Stimulated activated CD8-positive, alpha-beta memory T cell treated with anti-CD3 and anti-CD28 coated beads, Interleukin-12 subunit alpha, Interleukin-12 subunit beta, amount 100 ng/mL, for 4 hours (primary cell): ENCODE results near the gene MAJIN.
A peak's percentile ranks its signal among the peaks of the same experiment; 100 is the strongest.

ENCODE experiments used
- DNase-seq: peaks from one replicate; pipeline ENCODE4 v3.0.0-alpha.2; 2020; ENCODE audit warnings: low read depth

The MAJIN gene

DNA sequence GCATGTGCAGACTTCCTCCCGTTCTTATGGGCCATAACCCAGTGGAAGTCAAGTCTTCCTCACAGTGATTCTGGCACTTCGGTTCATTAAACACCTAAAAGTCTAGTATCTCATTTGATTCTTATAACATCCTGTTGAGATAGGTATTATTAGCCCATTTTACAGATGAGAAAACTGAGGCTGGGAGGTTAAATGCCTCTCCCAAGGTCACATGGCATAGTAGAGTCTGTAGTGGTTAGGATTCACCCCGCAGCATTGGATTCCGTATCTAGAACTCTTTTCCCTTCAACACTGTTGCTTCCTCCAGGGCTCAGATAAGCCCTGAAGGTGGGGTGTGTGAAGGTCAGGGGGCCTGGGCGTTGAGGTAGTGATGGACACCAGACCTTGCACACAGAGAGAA lies 39.6 kb downstream of the MAJIN start:
- DNase-seq: no peak

DNA sequence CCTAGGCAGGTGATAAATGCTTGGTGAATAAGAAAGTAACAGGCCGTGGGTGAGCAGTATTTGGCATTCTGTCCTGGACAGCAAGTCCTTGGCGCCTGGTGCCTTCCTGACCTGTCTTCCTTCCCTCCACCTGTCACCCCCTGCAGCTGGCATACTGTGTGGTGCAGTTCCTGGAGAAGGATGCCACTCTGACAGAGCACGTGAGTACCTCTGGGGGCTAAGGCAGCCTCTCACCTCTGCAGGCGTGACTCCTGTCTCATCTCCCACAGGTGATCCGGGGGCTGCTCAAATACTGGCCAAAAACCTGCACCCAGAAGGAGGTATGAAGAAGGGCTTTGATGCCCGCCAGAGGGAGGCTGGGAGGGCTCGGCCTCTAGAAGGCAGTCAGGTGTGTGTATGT lies 40.6 kb downstream of the MAJIN start:
- DNase-seq: no peak

DNA sequence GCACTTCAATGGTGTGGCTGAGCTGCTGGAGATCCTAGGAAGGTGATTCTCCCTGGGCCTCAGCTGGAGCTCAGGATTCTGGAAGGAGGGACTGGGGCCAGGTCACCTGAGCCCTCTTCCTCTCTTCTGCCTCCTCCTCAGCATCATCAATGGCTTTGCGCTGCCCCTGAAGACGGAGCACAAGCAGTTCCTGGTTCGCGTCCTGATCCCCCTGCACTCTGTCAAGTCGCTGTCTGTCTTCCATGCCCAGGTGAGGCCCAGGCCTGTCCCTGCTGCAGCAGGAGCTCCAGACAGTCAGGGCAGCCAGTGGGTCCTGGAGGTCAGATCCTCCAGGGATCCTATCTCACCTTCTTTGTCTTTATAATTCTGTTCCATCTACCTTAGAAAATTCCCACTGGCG lies 41.6 kb downstream of the MAJIN start:
- DNase-seq: no peak

DNA sequence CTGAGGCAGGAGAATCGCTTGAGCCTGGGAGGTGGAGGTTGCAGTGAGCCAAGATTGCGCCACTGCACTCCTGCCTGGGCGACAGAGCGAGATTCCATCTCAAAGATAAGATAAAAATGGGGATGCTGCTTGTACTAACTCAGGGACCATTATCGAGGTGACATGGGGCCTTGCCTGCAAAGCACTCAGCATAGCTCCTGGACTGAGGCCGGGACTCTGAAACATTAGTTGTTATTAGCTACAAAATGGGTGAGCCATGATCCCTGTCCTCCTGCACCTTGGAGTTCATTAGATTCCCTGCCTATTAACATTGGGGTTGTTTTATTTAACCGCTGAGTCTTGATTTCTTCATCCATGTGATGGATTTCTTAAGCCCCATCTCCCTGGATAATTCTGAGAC lies 42.3 kb downstream of the MAJIN start:
- no peak for DNase-seq

DNA sequence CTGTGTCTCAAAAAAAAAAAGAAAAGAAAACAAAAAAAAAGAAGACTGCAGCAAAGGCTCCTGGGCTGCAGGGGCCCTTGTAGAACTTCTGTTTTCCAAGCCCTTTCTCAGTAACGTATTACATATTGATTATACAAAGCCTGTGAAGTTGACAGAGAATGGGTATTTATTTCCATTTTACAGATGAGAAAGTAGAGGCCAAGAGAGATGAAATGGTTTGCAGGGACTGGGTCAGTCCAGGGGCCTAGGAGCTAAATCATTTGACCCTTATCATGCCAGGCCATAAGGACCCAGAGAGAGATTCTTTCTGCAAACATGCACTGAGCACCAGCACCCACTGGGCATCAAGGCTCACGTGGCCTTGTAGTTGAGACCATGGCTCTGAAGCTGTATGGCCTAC lies 43.0 kb downstream of the MAJIN start:
- DNase-seq: no peak

DNA sequence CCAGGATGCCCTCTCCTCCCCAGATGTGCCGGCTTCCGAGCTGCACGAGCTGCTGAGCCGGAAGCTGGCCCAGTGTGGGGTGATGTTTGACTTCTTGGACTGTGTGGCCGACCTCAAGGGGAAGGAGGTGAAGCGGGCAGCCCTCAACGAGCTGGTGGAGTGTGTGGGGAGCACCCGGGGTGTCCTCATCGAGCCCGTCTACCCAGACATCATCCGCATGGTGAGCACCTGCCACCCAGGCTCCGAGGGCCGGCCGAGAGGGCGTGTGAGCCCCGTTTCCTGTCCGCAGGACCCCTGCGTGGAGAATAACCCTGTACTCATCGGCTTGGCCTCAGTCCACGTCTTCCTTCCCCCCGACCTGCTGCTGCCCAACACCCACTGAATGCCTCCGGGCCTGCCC lies 45.2 kb downstream of the MAJIN start:
- DNase-seq: no peak

DNA sequence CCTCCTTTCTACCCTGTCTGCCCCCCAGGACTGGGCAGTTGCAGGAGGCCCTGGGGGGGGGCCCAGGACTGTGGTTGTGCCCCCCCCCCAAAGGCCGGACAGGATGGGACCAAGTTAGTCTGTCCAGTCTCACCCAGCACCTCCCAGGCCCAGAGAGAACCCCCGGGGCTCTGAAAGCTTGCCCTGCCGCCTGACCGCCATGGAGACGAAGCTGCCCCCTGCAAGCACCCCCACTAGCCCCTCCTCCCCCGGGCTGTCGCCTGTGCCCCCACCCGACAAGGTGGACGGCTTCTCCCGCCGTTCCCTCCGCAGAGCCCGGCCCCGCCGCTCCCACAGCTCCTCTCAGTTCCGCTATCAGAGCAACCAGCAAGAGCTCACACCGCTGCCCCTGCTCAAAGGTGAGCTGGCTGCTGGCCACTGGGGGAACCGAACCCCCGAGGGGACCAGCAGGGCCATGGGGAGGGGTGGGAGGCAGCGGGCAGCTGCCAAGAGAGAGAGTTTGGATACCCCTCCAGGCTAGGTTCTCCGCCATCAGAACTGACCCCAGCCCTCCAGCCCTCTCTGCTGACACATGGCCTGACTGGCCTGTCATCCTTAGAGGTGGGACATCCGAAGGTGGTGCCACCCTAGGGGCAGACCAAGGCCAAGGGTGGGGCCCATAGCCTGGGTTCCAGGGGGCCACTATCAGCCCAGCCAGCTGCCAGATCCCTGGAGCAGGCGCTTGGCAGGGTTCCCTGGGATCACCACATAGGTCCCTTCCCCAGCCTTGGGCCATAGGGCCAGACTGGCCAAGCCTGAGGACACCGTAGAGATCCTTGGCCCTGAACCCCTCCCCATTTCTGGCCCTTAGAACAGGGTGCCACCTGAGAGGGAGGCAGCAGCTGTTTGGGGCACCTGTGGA lies 46.1 kb downstream of the MAJIN start:
- no peak for DNase-seq

DNA sequence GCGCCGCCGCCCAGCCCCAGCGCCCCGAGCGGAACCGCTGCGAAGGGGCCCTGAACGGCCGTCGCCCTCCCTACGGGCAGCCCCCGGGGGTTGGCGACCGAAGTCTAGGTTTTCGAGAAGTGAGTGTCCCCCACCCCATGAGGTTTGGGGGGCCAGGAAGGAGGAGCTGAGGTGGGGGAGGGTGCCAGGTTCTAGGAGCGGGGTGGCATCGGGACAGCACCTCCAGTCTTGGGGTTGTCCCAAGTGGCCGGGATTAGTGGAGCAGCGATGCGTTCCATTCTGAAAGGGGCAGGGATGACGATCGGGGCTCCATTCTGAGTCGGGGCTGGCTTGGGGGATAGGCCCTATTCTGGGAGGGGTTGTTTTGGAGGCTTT lies 47.0 kb downstream of the MAJIN start:
- no peak for DNase-seq

DNA sequence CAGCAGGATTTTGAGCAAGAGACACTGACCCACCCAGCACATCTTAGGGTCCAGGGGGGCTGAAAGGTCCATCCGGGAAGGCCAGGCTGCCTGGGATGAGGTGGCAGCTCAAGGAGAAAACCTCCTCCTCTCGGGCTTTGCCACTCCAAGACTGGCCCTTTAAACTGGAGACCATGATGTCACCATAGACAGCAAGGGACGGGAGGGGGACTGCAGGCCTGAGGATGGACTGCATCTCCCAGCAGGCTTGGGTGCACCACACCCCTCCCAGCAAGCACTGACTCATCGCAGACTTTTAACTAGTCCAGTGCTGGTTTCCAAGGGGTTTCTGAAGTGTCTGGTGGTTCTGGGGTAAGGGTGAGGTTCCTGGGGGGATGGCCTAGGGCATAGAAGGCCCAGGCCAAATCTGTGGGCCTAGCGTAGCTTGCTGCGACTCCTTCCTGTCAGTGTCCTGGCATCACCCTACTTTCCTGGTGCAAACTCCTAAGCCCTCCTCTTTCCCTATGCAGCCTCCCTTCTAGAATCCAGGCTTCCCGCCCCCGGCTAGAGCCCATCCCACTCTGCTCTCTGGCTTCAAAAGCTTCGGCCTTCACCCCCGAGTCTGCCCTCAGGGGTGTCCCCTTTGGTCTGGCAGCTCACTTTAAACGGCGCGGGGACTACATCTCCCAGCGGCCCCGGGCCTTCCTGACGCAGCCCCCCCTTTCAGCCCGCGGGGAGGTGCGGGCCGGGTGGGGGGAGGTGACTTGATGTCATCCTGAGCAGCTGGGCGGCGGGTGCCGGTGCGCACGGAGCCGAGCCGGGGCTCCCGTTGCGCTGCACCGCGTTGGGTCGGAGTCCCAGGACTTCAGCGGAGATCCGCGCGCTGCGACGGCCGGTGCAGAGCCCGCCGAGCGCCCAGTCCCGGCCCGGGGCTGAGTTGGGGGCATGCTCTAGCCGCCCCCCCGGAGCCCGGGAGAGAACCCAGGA lies 47.7 kb downstream of the MAJIN start, which contains the start of gene PPP2R5B:
PPP2R5B (plus strand) TSS at position 746 of the 966 bp plus-strand sequence. CDS start 1,046 bp downstream, outside the sequence.
- peak; percentile 88 for DNase-seq

DNA sequence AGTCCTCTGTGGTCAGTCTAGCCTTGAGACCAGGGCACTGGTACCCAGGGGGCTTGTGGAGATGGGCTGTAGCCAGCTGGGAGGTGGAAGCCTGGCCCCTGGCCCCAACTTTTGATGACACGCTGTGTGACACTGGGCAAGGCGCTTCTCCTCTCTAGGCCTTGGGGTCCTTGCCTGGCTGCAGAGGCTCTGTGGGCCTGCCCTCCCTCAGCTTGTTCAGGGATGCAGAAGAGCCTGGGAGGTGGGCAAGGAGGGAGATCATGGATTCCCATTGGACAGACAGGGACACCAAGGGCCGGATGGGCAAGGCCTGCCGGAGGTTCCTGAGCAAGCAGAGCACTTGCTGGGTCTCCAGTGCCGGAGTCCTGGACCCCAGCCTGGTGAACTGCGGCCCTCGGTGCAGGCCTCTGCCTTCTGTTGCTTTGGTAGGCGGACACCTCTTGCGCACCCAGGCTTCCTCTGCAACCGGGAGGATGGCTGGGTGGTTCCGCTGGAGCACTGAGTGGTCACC lies 48.7 kb downstream of the MAJIN start:
- DNase-seq: no peak

DNA sequence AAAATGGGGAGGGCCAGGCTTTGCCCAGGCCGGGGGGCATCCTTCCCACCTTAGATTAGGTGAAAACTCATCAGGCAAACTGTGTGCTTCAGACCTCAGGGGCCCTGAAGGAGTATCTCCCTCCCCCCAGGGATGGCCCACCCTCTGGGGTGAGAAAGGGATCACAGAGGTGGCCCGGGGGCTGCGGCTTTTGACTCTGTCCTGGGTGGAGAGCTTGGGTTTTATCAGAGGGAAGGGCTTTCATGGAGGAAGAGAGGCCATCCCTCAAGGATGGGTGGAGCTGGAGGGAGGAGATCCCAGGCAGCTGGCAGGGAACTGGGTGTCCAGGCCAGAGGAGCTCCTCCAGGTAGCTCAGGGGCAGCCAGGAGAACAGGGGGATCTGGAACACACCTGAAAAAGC lies 50.5 kb downstream of the MAJIN start:
- DNase-seq: no peak

DNA sequence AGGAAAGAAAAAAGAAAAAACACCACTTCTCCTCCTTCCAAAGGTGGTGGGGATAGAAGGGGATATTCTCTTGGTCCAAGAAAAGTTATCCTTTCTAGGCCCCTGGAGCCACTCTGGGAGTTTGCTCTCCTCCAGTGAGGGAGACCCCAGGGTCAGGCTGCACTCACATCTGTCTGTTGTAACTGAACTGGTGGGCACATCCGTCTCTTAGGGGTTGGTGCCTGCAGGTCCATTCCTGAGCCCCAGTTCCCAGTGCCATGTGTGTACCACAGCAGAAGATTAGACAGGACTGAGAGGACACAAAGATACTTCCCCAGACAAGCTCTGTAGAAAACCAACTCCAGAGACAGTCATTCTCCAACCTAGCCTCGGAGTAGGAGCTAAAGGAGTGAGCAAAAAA lies 51.8 kb downstream of the MAJIN start:
- DNase-seq: no peak

DNA sequence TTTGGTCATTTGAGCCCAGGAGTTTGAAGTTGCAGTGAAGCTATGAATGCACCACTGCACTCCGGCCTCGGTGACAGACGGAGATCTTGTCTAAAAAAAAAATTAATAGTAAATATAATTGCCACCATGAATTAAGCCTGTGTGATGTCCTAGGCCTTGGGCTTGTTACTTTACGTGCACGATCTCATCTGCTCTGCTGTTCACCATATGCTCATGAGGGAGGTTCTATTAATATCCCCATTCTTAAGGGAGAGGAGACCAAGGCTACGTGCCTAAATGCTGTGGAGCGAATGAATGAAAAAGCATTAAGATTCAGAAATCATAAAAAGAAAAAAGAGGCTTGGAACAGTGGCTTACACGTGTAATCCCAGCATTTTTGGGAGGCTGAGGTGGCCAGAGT lies 52.3 kb downstream of the MAJIN start:
- no peak for DNase-seq

DNA sequence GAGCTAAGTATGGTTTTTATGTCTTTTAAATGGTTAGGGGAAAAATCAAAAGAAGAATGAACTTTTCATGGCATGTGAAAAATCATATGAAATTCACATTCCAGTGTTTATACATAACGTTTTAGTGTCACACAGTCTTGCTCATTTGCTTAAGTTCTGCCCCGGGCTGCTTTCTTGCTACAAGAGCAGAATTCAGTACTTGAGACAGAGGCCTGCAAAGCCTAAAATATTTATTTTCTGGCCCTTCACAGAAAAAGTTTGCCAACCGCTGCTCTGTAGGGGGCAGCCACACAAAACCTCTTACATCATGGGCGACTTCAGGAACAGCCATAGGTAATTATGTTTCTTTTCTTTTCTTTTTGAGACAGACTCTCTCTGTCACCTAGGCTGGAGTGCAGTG lies 53.9 kb downstream of the MAJIN start:
- no peak for DNase-seq

DNA sequence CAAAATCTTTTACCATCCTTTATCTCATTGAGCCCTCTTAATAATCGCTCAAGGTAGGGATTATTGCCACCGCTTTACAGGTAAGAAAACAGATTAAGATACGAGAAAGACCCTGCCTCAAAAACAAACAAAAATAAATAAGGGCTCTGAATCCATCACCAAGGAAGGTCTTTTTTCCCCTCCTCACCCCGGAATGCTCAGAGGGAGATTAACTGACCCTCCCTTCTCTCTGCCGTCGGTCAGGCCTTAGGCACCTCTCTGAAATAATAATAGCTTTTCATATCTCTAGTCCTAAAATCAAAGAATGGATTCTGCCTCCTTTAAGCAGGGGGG lies 54.3 kb downstream of the MAJIN start:
- no peak for DNase-seq

DNA sequence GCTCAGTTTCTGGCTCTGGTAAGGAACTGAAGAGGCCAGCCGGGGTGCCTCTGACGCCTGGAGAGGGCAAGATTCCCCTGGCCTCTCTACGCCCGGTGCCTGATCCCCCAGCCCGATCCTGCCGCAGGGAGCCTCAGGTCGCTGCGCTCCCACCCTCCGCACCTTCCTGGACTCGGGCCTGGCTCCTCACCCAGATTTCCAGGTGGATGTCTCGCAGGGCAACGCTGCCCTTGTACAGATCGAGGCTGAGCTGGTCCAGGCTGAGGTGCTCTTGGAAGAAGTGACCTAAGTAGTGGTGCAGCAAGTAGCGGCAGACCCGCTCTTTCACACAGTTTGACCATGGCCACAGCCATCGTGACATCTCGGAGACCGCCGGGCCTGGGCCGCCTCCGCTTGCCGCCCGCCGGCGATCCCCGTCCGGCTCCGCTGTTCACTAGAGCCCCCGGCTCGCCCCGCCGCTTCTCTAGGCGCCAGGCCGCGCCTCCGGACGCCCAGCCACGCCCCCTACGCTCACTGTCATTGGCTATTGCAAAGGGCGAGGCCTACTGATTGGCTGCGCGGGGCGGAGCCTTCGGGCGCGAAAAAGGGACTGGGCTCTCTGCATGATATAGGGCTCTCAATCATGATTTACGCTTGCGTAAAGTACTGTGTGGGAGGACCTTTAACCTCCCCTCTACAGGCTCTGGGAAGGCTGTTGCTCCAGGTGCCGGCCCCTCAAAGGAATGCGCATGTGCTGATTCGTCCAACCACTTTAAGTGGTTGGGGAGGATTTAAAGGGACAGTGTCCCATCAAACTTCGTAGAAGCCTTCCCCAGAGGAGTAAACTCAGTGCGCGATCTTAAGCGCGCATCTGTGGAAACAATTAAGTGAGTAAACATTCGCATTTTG lies 54.9 kb downstream of the MAJIN start, which contains the start of gene ATG2A:
ATG2A (minus strand) TSS at position 435 of the 888 bp plus-strand sequence; CDS start at position 361, 74 bp downstream.
- DNase-seq: peak; percentile 97

DNA sequence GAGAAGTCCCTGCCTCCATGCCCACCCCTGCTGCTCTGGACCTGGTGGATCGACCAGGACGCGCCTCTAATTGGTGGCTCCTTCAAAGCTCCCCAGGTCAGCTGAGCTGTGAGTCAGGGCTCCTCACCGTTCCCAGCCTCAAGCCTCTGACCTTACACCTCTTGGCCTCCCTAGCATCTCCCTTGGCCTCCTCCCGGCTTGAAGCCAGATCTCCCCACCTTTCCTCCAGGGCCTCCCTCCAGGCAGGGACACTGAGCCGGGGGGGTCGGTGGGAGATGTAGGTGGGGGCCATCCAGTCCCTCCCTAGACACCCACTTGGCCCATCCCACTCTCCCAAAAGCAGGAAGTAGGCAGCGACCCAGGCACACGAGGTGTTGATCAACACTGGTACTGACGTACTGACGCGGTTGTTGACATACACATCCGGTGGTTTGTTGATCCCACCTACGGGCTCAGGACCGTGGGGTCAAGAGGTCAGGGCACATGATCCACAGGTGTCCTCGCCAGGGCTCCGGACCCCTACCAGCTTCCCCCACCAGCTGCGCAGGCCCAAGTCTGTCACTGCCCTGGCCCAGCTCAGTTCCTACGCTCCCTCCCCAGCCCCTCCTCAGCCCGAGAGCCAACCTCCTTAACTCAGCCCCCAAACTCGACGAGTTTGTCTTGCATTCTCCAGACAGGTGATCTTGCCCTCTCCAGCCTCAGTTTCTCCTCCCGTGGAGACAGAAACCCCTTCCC lies 55.7 kb downstream of the MAJIN start:
- peak; percentile 24 for DNase-seq

DNA sequence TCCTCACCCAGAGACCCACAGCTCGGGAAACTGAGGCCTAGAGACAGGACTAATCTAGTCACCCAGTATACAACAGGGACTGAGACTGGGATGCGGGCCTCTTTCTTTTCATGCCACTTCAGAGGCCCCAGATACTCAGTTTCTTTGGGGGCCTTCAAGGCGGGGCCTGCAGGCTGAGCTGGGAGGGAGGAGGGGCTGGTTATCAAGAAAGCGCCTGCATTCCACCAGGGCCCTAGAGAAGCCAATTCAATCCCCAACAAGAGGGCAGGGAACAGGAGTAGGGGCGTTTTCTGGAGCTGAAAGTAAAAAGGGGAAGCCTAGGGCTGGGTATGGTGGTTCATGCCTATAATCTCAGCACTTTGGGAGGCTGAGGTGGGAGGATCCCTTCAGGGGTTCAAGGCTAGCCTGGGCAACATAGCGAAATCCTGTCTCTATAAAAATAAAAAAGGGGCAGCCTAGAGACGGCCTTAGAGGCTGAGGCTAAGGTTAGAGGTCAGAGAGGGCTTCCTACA lies 56.5 kb downstream of the MAJIN start:
- no peak for DNase-seq

DNA sequence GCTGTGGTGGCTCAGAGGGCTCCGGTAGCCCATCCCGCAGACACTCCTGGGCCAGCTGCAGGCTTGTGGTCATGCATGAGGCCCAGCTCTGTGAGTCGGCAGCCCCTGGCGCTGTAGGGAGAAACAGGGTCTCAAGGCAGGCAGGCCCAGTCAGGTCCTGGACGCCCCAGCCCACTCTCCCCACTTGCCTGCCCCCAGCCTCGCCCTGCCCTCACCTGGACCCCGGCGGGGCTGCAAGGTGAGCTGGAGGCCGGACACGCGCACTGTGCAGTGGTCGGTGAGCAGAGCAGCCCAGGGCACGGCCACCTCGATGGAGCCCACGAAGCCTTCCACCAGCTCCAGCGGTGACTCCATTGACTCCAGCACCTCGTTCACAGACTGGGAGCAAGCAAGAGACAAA lies 57.8 kb downstream of the MAJIN start:
- DNase-seq: no peak

DNA sequence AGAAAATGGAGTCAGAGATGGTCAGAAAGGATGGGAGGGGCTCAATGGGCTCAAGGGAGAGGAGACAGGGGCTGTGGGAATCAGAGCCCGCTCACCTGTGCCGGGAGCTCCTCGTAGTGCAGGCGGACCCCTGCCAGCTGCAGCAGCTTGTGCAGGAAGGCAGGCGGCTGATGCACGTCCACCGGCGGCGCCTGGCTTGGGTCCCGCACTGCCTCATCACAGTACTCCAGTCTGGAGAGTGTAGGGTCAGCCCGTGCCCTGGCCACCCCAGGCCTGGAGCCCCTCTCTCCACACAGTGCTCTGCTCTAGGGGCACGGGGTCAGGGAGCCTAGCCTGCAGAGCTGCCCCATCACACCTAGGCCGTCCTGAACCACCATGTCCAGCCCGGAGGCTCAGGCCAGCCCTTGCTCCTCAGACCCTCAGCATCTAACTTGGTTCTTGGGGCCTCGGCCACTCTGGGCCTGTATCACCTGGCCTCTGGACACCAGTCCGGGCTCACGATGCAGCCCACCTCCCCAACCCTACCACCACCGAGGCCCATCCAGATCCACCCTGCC lies 58.7 kb downstream of the MAJIN start:
- no peak for DNase-seq
